Activated T-helper 2 cell treated with anti-CD3 and anti-CD28 coated beads, Interferon-gamma antibody, Interleukin-2, Interleukin-4, amounts not matched to agents 10 μg/mL and 5 μg/mL and 100 μg/mL, durations not matched to agents 14 hours and 24 hours and 36 hours (primary cell): ENCODE measurements around the gene AUTS2. TPM values are rescaled to one million over a fixed set of nuclear protein-coding genes. Genes with fewer than 3 reads are reported as not detected.
"Not testable (repeated sequence)": the region's sequence is repeated elsewhere in the genome, so short reads cannot be mapped to it uniquely, and the experiment has no call there.

Experiments
- DNase-seq: peaks from one replicate; pipeline ENCODE4 v3.0.0; 2021; ENCODE audit warnings: low spot score
- H3K27ac Mint-ChIP-seq: one replicate; pipeline ENCODE4 v1.8.0; 2021; ENCODE audit warnings: mixed read lengths
- H3K27me3 Mint-ChIP-seq: one replicate; pipeline ENCODE4 v1.8.0; 2021; ENCODE audit warnings: low read depth, mixed read lengths
- H3K36me3 Mint-ChIP-seq: one replicate; pipeline ENCODE4 v1.8.0; 2021; ENCODE audit warnings: low read depth, mixed read lengths
- H3K4me1 Mint-ChIP-seq: one replicate; pipeline ENCODE4 v1.8.0; 2021; ENCODE audit warnings: low read depth, mixed read lengths
- H3K4me3 Mint-ChIP-seq: one replicate; pipeline ENCODE4 v1.8.0; 2021; ENCODE audit warnings: low read depth, mild to moderate bottlenecking, moderate library complexity, mixed read lengths
- H3K9me3 Mint-ChIP-seq: one replicate; pipeline ENCODE4 v1.8.0; 2021; ENCODE audit warnings: mixed read lengths
- intact Hi-C: fragments of 100-400 bp; cut with micrococcal nuclease; formaldehyde crosslinking; loops from one replicate; pipeline ENCODE4 v1.15.1; 2023
- total RNA-seq: library from RNA; stranded (reverse); gene quantifications from 2 replicates; pipeline ENCODE4 v1.2.3, GENCODE V29; 2022

Gene AUTS2
- total RNA-seq, 1 donor from 2014 or later, result 1.1 TPM

DNA sequence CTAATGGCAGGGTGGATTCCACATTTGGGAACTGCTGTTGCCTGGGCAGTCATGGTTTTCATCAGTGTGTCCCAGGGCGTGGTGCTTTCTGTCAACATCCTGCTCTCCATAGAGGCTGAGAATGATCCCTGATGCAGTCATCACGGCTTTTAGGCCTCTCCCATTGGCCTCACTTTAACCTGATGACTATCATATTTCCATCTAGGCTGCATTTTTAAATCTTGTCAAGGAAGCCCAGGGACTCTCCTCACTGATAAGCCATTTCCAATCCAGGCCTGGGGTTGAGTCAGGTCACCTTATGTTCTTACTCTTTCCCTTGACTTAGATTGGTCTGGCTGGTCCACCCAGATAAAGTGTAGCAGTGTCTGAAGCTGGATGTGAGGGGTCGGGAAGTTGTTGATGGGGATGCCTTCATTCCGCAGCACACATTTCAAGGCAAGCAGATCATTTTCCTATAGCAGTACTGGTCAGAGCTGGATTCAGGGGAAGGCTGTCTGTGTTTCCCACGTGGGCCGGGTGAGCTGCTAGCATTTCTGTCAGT lies 177.0 kb downstream of the AUTS2 start:
- Mint-ChIP-seq H3K36me3 (no peaks in the 10 kb centered on the region), H3K4me3 (no peak overlapping the region), H3K9me3 (no peaks in the 10 kb centered on the region), H3K27me3 (no peaks in the 10 kb centered on the region), H3K27ac (no peak overlapping the region), H3K4me1 (no peaks in the 10 kb centered on the region)
- intact Hi-C loops, result no loop called here
- DNase-seq, result no peak

- intact Hi-C loops, result no loop called here
- no peak overlapping the region for H3K4me3 Mint-ChIP-seq
- H3K9me3 Mint-ChIP-seq, result no peaks in the 10 kb centered on the region
- H3K36me3 Mint-ChIP-seq, result no peaks in the 10 kb centered on the region
- H3K4me1 Mint-ChIP-seq, result no peaks in the 10 kb centered on the region
- H3K27ac Mint-ChIP-seq, result no peak overlapping the region
- no peak for DNase-seq
- no peaks in the 10 kb centered on the region for H3K27me3 Mint-ChIP-seq
Observed at GRCh38 chr7:69776611-69777010, 178.3 kb downstream of the AUTS2 start.

GRCh38 chr7:69778138-69778537 lies 179.9 kb downstream of the AUTS2 start:
- no peak overlapping the region for H3K4me3 Mint-ChIP-seq
- no peaks in the 10 kb centered on the region for H3K9me3 Mint-ChIP-seq
- intact Hi-C loops, result no loop called here
- no peaks in the 10 kb centered on the region for H3K27me3 Mint-ChIP-seq
- no peak for DNase-seq
- H3K36me3 Mint-ChIP-seq, result no peaks in the 10 kb centered on the region
- H3K27ac Mint-ChIP-seq, result no peak overlapping the region
- H3K4me1 Mint-ChIP-seq, result no peaks in the 10 kb centered on the region

DNA sequence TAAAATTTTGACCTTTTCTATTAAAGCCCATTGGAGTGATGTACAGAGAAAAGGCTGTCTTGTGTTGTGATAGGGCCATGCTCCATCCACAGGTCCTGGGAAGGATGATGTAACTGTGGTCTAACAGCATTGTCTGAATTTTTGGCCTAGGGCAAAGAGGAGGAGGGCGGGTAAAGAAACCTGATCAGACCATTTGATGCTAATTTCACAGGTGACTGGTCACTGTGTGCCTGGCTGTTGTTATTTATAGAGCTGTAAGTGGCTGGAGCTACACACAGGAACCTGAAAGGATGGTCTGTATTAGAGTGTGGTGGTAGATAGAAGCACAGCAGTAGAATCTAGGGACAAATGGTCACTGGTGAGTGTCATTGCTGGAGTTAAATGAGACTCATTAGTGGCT lies 182.1 kb downstream of the AUTS2 start:
- intact Hi-C loops, result no loop called here
- H3K36me3 Mint-ChIP-seq, result no peaks in the 10 kb centered on the region
- DNase-seq, result no peak

DNA sequence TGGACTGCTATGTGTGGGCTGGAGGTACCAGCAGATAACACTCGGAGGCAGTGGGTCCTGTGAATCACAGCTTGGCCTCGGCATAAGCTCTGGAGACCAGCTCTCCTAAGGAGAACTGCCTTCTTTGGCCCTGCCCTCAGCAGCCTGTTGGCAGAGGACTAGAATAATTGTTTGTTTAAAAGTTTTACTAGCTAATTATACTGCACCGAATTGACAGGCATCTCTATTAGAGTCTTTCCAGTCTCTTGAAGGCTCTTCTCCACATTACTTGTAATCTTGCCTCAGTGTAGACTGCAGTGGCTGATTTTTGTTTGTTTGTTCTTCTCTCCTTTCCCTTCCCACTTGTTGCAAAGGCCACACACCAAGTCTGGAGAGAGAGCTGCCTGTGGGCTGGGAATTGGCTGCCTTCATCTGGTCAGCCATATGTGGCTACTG lies 183.2 kb downstream of the AUTS2 start:
- no peaks in the 10 kb centered on the region for H3K27me3 Mint-ChIP-seq
- H3K9me3 Mint-ChIP-seq, result no peaks in the 10 kb centered on the region

More for the DNA sequence above, 182.1 kb downstream of the AUTS2 start:
- Mint-ChIP-seq H3K9me3 (no peaks in the 10 kb centered on the region), H3K27me3 (no peaks in the 10 kb centered on the region), H3K4me1 (no peaks in the 10 kb centered on the region), H3K27ac (no peak overlapping the region), H3K4me3 (no peak overlapping the region)

GRCh38 chr7:69782917-69783684 lies 184.8 kb downstream of the AUTS2 start:
- Mint-ChIP-seq H3K9me3 (no peaks in the 10 kb centered on the region), H3K27ac (no peak overlapping the region), H3K4me3 (no peak overlapping the region), H3K4me1 (no peaks in the 10 kb centered on the region), H3K27me3 (no peaks in the 10 kb centered on the region), H3K36me3 (no peaks in the 10 kb centered on the region)
- intact Hi-C loops, result no loop called here
- DNase-seq, result no peak

More for the DNA sequence above, 183.2 kb downstream of the AUTS2 start:
- H3K4me1 Mint-ChIP-seq, result no peaks in the 10 kb centered on the region
- no peak overlapping the region for H3K4me3 Mint-ChIP-seq
- no peak overlapping the region for H3K27ac Mint-ChIP-seq
- intact Hi-C loops, result no loop called here
- no peak for DNase-seq
- no peaks in the 10 kb centered on the region for H3K36me3 Mint-ChIP-seq

DNA sequence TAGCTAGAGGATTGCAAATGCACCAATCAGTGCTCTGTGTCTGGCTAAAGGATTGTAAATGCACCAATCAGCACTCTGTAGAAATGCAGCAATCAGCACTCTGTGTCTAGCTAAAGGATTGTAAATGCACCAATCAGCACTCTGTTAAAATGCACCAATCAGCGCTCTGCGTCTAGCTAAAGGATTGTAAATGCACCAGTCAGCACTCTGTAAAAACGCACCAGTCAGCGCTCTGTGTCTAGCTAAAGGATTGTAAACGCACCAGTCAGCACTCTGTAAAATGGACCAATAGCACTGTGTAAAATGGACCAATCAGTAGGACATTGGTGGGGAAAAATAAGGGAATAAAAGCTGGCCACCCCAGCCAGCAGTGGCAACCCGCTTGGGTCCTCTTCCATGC lies 187.9 kb downstream of the AUTS2 start:
- intact Hi-C loops, H3K4me1 Mint-ChIP-seq, H3K27me3 Mint-ChIP-seq, H3K9me3 Mint-ChIP-seq, DNase-seq, H3K4me3 Mint-ChIP-seq, H3K27ac Mint-ChIP-seq, H3K36me3 Mint-ChIP-seq: not testable (repeated sequence)

DNA sequence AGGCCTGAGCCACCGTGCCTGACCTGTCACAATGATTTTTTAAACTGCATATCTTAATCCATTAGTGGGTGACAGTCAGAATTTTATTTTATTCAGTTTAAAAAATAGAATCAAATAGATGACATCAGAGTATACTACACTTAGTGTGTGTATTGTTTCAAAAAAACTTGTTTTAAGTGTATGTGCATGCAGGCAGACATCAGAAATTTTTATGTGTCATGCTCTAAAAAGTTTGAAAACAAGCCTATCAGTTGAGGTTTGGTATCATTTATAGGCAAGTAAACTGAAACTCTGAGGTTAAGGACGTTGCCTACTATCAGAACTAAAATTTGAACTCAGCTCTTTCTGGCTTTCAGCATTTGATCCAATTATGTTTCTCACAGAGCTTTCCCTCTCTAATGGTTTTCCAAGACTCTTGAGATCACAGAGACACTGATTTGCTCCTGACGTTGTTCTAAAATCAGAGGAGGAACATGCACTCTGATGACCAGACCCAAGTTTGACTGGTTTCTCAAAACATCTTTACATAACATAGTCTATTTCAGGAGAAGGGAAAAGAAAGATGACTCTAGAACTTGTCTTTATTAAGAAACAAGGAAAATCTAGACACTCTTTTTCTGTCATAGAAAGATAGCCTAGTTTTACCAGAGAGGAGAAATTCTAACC lies 188.6 kb downstream of the AUTS2 start:
- DNase-seq, result no peak
- H3K4me3 Mint-ChIP-seq, result no peak overlapping the region
- H3K9me3 Mint-ChIP-seq, result no peaks in the 10 kb centered on the region
- intact Hi-C loops, result no loop called here
- no peaks in the 10 kb centered on the region for H3K27me3 Mint-ChIP-seq
- H3K27ac Mint-ChIP-seq, result no peak overlapping the region
- no peaks in the 10 kb centered on the region for H3K4me1 Mint-ChIP-seq
- no peaks in the 10 kb centered on the region for H3K36me3 Mint-ChIP-seq

DNA sequence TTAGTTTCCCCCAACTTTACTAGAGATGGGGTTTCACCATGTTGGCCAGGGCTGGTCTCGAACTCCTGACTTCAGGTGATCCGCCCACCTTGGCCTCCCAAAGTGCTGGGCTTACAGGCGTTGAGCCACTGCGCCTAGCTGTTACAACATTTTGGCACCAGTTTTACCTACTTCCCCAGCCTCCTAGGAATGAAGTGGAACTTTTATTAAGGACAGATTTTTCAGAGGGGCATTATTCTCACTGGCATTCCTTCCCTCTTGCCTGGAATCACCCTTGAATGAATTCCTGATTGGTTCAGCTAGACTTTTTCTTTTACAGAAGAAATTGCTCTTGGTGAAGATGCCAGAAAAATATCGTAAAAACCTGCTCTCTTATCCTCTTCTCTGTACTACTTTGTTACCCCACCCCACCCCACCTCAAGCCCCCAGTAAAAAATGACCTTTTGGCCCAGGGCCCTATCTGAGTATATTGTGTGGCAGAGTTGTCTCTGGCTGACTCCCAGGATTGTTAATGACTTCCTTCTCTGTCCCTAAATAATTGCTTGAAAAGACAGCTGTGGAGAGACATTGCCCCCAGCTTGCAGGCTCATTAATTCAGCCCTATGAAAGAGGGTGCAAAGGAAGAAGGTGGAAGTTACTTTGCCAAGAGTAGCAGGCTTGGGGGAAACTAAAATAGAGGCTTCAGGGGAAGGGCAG lies 189.6 kb downstream of the AUTS2 start:
- Mint-ChIP-seq H3K36me3 (no peaks in the 10 kb centered on the region), H3K9me3 (no peaks in the 10 kb centered on the region), H3K4me3 (no peak overlapping the region), H3K27ac (no peak overlapping the region), H3K27me3 (no peaks in the 10 kb centered on the region), H3K4me1 (no peaks in the 10 kb centered on the region)
- DNase-seq, result no peak
- intact Hi-C loops, result no loop called here

- intact Hi-C loops, result no loop called here
- H3K4me3 Mint-ChIP-seq, result no peak overlapping the region
- H3K9me3 Mint-ChIP-seq, result no peaks in the 10 kb centered on the region
- H3K4me1 Mint-ChIP-seq, result no peaks in the 10 kb centered on the region
- DNase-seq, result no peak
- no peaks in the 10 kb centered on the region for H3K36me3 Mint-ChIP-seq
- no peaks in the 10 kb centered on the region for H3K27me3 Mint-ChIP-seq
- H3K27ac Mint-ChIP-seq, result no peak overlapping the region
Observed at GRCh38 chr7:69789563-69789962, 191.3 kb downstream of the AUTS2 start.

DNA sequence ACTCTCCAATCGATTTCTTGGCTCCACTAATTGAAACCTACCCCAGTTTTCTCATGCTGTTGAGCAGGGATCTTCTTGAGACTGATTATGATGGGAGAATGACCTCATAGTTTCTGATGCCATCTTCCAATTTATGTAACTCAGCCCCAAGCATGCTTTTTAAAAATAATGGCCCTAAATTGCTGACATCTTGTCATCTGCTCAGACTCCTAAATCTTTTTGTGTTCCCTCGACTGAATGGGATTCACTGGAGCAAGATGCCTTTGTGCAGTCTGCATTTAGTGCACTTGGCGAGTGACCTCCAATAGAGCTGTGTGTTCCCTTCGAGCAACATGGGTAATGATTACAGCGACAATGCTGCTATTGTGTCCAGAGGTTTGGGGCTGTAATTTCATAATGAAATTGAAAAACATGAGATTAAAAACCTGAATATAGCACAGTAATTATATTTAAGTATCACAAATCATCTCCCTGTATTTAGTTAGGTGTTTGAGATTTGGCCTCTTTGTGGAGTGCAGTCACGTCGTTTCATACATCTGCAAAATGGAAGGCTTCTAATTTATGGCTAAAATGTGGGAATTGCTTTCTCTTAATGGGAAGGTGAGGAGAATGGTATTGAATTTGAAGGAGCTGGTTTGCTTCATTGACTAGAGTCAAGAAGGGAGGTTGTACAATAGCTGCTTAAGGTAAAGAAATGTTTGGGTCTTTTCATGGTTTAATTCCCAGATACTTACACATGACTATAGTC lies 192.9 kb downstream of the AUTS2 start:
- H3K4me3 Mint-ChIP-seq, result no peak overlapping the region
- H3K27ac Mint-ChIP-seq, result no peak overlapping the region
- no peak for DNase-seq
- H3K9me3 Mint-ChIP-seq, result no peaks in the 10 kb centered on the region
- H3K27me3 Mint-ChIP-seq, result no peaks in the 10 kb centered on the region
- no peaks in the 10 kb centered on the region for H3K4me1 Mint-ChIP-seq
- no peaks in the 10 kb centered on the region for H3K36me3 Mint-ChIP-seq
- intact Hi-C loops, result no loop called here

DNA sequence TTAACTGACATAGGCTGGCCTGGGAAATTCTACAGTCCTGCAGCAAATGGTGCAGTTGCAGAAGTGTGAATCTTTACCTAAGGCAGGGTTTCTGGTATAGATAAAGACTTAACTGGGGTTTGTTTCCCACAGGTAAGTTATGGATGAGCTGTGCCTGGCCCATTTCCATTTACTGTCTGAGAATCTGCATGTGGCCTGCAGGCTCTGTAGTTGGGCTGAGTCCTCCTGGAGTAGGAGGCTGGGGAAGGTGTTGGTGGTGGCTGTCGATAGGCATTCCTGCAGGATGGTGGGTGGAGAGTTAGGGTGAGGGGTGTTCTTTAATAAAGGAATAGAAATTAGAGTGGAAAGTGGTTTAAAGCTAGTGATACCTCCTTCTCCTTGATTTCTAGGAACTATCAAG lies 193.5 kb downstream of the AUTS2 start:
- intact Hi-C loops, result no loop called here
- no peaks in the 10 kb centered on the region for H3K4me1 Mint-ChIP-seq
- no peaks in the 10 kb centered on the region for H3K27me3 Mint-ChIP-seq
- no peaks in the 10 kb centered on the region for H3K36me3 Mint-ChIP-seq
- H3K4me3 Mint-ChIP-seq, result no peak overlapping the region
- no peak overlapping the region for H3K27ac Mint-ChIP-seq
- H3K9me3 Mint-ChIP-seq, result no peaks in the 10 kb centered on the region
- DNase-seq, result no peak
